ENCODE measurements around the gene TRO. TPM values are rescaled to one million over a fixed set of nuclear protein-coding genes. Genes with fewer than 3 reads are reported as not detected.

The TRO gene
- total and polyA plus RNA-seq, 8 donors: 4.2 to 137 (median 96.5) TPM

- ATAC-seq: no peak
- TF ChIP-seq CTCF (IDR thresholded peaks at IDR 0.05): no peak
- intact Hi-C loops (cut with DNase I): no loop called here
Measured at GRCh38 chrX:54979432-54979831, 58.8 kb downstream of the TRO start.

GRCh38 chrX:54980334-54980733 is 59.7 kb downstream of the TRO start:
- H3K36me3 ChIP-seq: no peaks in the 10 kb centered on the region
- H3K9me3 ChIP-seq: no peaks in the 10 kb centered on the region
- TF ChIP-seq CTCF (IDR thresholded peaks at IDR 0.05): no peak
- no peaks in the 10 kb centered on the region for H3K4me1 ChIP-seq
- no peak overlapping the region for H3K27ac ChIP-seq
- no peak for DNase-seq
- intact Hi-C loops (cut with DNase I): no loop called here
- no peak for ATAC-seq
- peaks cover 0 to 5% of the 10 kb centered on the region in 2 donors for H3K27me3 ChIP-seq
- no peak overlapping the region for H3K4me3 ChIP-seq

More at GRCh38 chrX:54979432-54979831, 58.8 kb downstream of the TRO start:
- no peak overlapping the region for H3K4me3 ChIP-seq
- no peaks in the 10 kb centered on the region for H3K4me1 ChIP-seq
- H3K36me3 ChIP-seq: no peaks in the 10 kb centered on the region
- no peaks in the 10 kb centered on the region for H3K9me3 ChIP-seq
- H3K27me3 ChIP-seq: peaks cover 0 to 5% of the 10 kb centered on the region in 2 donors
- DNase-seq: no peak
- no peak overlapping the region for H3K27ac ChIP-seq

Other genes with a start within 250 kb of the TRO start
- gene ITIH6, start 122.6 kb upstream of the TRO start, total RNA-seq: not detected
- gene ITIH6, start 122.6 kb upstream of the TRO start, polyA plus RNA-seq (ENCODE audit: insufficient read length in 6 of 6): under 1 TPM in 5 of 6 donors, not detected in 1; 0.06 to 0.16 (median 0.09) TPM
- gene MAGED2, start 113.1 kb upstream of the TRO start, total RNA-seq: 100 to 1,000 TPM; 106 to 177 TPM
- 100 to 1,000 TPM; 567 to 633 (median 594) TPM for gene MAGED2, start 113.1 kb upstream of the TRO start, polyA plus RNA-seq (ENCODE audit: insufficient read length in 6 of 6)
- under 1 TPM in 1 of 2 donors, not detected in 1; 0.47 TPM for gene PFKFB1, start 73.4 kb downstream of the TRO start, total RNA-seq
- gene PFKFB1, start 73.4 kb downstream of the TRO start, polyA plus RNA-seq (ENCODE audit: insufficient read length in 6 of 6): under 1 TPM; 0.18 to 0.60 (median 0.44) TPM
- gene APEX2, start 79.5 kb downstream of the TRO start, total RNA-seq: 10 to 100 TPM; 13.5 to 19.8 TPM
- gene APEX2, start 79.5 kb downstream of the TRO start, polyA plus RNA-seq (ENCODE audit: insufficient read length in 6 of 6): 10 to 100 TPM; 12.7 to 15.6 (median 14.8) TPM
- gene ALAS2, start 110.2 kb downstream of the TRO start, total RNA-seq: 1 to 10 TPM; 1.0 to 2.2 TPM
- gene ALAS2, start 110.2 kb downstream of the TRO start, polyA plus RNA-seq (ENCODE audit: insufficient read length in 6 of 6): 10 to 100 TPM; 14.3 to 56.9 (median 28.8) TPM
- not detected for gene PAGE2B, start 154.2 kb downstream of the TRO start, total RNA-seq
- gene PAGE2B, start 154.2 kb downstream of the TRO start, polyA plus RNA-seq (ENCODE audit: insufficient read length in 6 of 6): not detected
- not detected for gene PAGE2, start 168.2 kb downstream of the TRO start, total RNA-seq
- under 1 TPM in 2 of 6 donors, not detected in 4; 0.31 to 0.50 TPM for gene PAGE2, start 168.2 kb downstream of the TRO start, polyA plus RNA-seq (ENCODE audit: insufficient read length in 6 of 6)

Measured in left lung (tissue), 10 donors.